GM18498 (cell line): ENCODE results near the gene WDFY1.
"Not testable (repeated sequence)": the region's sequence is repeated elsewhere in the genome, so short reads cannot be mapped to it uniquely, and the experiment has no call there.

Experiments used
- ATAC-seq: cut with Tn5 transposase; IDR thresholded peaks from one replicate; pipeline ENCODE4 v1.9.1; 2021; ENCODE audit warnings: mild to moderate bottlenecking, moderate library complexity; ENCODE audit not compliant: unreplicated experiment

Gene WDFY1

DNA sequence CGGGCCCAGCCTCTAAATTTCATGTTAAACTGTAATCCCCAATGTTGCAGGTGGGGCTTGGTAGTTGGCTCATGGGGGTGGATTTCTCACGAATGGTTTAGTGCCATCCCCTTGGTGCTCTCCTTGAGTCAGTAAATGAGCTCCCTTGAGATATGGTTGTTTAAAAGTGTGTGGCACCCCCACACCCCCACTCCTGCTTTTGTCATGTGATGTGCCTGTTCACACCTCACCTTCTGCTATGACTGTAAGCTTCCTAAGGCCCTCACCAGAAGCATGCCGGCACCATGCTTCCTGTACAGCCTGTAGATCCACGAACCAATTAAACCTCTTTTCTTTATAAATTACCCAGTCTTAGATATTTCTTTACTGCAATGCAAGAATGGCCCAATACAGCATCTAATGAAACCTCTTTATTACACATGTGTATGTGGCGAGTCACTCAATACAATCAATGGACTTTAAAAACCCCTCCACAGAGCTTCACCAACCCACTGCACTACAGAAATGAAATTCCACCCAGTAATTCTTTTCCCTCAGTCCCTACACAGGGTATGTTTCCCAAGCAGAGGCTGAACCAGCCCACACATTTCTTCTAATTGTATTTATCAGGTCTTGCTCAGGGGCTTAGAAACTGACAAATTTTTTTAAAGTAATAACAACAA is 47.3 kb downstream of the WDFY1 start:
- ATAC-seq: no peak

DNA sequence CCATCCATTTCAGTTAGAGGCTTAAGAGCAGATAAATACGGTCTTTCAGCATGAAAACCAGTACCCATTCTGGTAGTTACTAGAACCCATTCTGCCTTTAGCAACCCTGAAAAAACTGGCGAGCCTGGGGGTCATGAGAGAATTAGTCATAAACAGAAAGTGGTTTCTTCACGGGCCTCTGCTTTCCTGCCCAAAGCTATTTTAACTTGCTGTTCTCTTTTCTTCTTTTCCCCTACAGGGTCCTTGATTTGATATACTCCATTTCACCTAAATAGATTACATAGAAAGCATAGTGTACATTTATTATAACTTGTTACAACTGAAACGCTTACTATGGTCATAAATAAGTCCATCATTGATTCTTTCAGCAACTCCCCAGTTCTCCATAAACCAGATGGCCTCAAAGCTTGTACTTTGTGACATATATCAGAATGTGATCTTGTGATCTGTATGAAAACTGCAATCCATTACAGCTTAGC is 48.3 kb downstream of the WDFY1 start:
- ATAC-seq: peak; percentile 73

DNA sequence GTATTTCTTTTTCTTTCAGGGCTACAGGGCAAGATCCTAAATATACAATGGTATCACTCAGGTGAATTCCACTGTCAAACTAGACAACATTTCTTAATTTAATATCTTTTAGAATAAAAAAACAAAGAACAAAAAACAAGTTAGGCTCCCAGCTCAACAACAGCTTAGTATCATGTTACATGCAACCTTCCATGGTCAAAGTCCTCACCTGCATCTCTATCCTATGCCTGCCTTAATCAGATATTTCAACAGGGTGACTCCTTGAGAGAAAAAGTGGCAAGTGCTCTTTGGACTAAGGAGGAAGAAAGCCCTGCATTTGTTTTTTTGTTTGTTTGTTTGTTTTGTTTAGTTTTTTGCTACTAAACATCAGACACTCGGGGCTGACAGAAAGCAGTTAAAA is 50.2 kb downstream of the WDFY1 start:
- no peak for ATAC-seq

DNA sequence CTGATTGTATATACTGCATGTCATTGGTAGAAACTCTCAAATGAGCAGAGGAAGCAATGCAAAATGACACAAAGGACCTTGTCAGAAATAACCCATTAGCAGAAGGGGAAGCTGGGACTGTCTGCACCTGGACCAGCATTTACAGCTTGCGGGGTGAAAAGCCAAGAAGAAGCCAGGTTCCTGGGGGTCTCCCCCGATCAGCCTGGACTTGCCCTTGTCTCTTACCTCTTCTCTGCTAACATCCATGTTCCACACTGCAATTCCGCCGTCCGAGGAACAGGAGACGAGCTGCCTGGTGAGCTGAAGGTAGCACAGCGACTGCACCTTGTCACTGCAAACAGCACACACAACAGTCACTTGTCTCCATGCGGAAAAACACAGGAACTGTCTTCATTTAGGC is 51.1 kb downstream of the WDFY1 start:
- no peak for ATAC-seq

DNA sequence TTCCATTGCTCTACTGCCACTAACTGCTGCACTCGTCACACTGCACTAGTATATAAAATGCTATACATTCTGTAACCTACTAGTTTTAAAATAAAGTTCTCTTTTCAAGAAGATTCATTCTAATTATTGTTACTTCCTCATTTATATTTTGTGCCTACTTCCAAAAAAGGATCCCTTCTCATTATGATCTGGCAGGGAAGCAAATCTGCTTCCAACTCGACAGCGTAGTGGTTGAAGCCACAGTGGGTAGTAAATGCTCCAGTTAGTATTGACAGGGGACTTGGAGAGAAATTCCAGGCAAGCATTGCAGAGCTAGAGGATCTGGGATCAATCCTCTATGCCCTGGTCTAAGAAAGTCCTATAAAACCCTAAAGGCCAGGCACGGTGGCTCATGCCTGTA is 54.4 kb downstream of the WDFY1 start:
- no peak for ATAC-seq

DNA sequence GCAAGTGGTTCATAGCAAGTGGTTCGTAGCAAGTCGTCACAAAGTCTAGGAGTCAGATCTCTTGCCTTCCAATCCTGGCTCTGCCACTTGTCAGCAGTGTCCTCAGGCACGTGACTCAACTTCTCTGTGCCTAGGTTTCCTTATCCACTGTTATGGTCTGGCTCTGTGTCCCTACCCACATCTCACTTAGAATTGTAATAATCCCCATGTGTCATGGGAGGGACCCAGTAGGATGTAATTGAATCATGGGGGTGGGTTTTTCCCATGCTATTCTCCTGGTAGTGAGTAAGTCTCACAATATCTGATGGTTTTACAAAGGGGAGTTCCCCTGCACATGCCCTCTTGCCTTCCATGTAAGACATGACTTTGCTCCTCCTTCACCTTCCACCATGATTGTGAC is 55.9 kb downstream of the WDFY1 start:
- no peak for ATAC-seq

DNA sequence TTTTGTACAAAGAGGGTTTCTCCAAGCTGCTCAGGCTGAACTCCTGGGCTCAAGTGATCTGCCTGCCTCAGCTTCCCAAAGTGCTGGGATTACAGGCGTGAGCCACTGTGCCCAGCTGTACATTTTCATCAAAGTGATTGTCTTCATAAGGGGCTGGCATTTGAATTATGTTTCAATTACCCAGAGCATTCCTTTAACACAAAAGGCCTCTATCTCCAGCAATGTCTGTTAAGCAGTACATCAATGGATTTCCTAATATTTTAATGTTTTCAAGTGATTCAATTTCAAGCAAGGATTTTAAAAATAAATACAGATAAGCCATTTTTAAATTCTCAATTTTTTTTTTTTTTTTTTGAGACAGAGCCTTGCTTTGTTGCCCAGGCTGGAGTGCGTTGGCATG is 56.9 kb downstream of the WDFY1 start:
- no peak for ATAC-seq

DNA sequence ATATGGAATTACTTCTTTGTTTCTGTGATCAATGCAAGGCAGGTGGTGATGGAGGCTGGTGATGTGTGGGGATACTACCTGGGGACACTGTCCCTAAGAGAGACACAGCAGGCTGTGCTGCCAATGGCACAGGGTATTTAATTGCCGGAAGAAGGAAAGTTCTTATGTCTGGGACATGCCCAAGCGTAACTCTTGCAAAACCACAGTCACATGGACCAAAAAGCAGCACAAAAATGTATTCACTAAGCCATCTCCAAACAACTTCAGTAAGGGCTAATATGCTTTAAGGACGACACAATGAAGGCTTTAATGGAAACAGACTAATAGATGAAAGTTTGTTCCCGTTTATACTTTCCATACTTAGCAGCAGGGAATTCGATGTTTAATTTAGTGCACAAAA is 58.0 kb downstream of the WDFY1 start:
- ATAC-seq: no peak

DNA sequence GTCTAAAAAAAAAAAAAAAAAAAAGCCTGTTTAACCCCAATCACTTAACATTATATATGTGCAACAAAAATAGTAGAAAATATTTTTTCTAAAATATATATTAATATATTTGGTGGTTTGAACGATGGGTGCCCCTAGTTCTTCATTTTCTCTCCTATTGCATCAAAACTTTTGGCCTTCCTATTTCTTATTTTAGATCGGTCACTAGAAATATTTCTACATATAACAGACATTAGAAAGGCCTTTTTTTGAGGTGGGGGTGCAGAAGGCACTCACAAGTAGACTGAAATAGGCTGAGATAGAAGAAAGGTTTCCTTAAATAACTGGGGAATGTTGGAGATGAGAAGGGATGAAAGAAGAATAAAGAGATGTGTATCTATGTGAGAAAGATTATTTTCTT is 58.4 kb downstream of the WDFY1 start:
- no peak for ATAC-seq

DNA sequence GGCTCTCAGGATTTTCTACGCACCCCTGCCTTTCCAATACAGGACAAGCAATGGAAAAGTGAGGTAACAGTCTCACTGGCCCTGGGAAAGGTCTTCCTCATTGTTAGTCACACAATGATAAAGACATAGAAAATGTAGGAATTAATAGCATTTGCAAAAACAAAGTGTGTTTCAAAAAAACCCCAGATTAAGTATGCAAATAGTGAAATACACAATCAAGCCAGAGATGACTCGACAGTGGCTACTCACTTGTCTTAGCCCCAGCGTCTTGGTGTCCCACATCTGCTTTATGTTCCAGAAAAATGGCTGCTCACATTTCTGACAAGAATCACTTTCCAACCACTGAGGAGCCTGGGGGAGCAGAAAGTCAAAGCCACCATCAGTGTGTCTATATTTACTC is 60.7 kb downstream of the WDFY1 start:
- peak; percentile 90 for ATAC-seq

DNA sequence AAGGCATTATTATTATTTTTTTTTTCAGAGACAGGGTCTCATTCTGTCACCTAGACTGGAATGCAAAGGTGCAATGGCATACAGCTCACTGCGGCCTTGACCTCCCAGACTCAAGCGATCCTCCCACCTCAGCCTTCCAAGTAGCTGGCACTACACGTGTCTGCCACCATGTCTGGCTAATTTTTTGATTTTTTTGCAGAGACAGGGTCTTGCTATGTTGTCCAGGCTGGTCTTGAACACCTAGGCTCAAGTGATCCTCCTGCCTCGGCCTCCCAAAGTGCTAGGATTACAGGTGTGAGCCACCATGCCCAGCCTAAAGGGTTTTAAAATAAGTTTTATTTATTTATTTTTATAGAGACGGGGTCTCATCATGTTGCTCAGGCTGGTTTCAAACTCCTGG is 62.4 kb downstream of the WDFY1 start:
- ATAC-seq: no peak

DNA sequence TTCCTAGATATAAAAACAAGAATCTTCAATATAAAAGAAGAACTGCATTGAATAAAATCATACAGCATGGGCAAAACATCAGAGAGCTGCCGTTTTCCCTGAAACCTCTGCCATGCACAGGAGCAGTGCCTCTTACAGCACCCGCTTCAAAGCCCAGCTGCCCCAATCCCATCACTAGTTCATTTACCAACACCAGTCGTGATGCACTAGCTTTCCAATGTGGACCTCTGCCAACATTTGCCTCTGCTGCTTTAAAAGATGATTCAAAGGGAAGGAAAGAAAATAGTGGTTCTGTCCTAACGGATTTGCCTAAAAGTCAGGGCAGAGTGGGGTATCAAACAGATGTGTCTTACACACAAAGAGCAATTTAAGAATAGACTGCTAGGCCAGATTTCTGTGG is 64.3 kb downstream of the WDFY1 start:
- ATAC-seq: no peak

DNA sequence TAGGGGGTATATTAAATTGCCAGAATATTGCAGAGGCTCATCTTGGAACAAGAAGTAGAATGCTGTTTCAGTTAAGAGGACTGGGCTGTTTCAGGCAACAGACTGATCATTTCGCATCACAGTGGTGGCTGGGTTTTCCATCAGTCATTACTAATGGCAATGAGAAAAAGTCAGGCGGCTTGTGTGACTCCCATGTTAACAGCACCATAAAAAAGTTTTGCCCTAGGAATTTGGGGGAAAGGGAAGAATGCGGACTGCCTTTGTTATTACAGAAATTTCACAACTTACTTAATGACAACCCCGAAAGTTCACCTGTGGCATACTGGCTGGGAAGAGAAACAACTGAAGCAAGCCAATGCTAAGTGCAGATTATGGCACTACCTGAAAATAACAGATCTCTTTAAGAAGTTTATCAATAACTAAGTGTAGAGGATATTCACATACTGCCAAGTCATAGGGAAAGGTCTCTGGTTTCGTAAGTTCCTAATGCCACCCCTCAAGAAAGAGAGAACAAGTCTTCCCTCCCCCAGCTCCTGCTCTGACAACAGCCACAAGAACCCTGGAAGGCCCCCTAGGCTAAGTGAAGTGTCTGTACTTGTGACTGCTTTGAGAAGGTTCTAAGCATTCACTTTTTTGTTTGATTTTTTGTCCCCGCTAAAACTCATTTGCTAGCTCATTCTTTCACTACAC is 67.3 kb downstream of the WDFY1 start:
- ATAC-seq: peak; percentile 67

DNA sequence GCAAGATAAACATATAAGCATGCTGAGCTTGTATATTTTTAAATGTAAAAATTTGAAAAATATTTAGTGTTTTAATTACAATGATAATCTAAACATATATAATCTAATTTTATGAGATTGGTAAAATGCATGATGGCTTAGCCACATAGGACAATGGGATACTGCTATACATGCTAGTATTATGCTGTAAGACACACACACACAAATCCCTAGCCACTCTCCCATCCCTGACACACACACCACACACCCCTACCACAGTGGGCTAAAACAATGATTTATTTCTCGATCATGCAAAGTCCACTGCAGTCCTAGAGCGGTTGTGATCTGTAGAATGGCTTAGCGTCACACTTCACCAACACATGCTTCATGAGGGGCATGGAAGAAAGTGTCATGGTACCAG is 71.5 kb downstream of the WDFY1 start:
- no peak for ATAC-seq

DNA sequence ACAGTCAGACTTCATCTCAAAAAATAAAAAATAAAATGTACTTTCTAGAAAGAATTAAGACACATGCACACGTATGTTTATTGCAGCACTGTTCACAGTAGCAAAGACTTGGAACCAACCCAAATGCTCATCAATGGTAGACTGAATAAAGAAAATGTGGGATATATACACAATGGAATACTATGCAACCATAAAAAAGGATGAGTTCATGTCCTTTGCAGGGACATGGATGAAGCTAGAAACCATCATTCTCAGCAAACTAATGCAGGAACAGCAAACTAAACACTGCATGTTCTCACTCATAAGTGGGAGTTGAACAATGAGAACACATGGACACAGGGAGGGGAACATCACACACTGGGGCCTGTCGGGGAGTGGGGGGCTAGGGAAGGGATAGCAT is 72.4 kb downstream of the WDFY1 start:
- ATAC-seq: not testable (repeated sequence)

DNA sequence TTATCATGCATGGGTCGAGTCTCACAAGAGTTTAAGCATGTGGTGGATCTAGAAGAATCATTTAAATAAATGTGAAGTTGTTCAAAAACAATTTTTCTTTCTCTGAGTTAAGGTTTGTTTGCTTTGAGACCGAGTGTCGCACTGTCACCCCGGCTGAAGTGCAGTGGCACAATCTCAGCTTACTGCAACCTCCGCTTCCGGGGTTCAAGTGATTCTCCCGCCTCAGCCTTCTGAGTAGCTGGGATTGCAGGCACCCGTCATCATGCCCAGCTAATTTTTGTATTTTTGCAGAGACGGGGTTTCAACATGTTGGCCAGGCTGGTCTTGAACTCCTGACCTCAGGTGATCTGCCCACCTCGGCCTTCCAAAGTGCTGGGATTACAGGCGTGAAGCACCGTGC is 73.5 kb downstream of the WDFY1 start:
- not testable (repeated sequence) for ATAC-seq

DNA sequence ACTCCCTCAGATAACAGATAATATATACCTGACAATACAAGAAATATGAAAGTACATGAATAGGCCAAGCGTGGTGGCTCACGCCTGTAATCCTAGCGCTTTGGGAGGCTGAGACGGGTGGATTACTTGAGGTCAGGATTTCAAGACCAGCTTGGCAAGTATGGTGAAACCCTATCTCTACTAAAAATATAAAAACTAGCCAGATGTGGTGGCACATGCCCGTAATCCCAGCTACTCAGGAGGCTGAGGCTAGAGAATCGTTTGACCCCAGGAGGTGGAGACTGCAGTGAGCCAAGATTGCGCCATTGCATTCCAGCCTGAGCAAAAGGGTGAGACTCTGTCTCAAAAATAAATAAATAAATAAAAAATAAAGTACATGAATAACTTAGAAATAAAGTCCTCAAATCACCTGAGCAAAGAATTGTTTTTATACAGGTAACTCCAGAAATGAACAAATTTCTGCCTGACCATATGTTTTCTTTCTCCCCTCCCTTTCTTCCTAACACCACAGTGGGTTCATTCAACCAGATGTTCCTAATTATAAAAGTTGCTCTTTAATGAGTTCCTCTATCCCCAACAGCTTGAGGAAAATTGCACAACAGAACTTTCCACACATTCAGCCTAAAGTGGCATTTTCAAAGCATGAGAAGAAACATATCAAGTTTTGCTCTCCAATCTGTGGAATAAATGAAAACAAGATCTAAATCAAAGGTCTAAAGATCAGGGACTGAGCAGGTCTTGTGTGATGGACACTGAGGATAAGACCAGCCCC is 74.1 kb downstream of the WDFY1 start:
- no peak for ATAC-seq

DNA sequence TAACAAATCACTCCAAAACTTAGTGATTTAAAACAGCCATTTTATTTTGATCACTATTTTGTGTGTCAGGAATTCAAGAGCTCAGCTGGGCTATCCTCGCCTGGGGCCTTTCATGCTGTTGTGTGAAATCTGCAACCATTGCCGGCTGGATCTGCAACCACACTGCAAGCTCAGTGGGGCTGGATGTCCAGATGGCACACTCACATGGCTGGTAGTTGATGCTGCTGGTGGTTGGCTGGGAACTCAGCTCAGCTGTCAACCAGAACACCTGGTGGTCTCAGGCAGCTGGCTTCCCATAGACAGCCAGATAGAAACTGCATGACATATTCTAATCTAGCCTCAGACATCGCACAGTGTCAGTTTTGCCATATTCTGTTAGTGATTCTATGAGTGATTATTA is 77.1 kb downstream of the WDFY1 start:
- peak; percentile 71 for ATAC-seq

DNA sequence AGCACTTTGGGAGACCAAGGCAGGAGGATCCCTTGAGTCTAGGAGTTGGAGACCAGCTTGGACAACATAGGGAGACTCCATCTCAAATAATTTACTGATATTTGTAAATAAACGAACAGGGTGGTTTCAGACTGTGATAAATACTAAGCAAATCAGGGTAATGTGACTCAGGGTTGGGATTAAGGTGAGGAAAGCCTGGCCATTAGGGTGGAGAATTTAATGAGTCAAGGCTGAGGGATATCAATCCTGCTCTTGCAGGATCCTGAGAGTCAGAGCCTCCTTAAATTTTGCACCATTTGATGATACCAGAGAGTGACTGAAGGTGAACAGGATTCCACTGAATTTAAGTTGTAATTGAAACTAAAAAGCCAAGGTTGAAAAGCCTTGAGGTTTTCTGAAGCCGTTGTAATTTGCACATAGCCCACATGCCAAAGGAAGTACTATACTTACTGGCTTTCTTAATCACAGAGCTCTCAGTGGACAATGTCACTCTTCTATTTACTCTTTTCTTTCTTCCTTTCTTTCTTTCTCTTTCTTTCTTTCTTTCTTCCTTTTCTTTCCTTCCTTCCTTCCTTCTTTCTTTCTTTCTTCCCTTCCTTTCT is 79.1 kb downstream of the WDFY1 start:
- ATAC-seq: peak; percentile 45

DNA sequence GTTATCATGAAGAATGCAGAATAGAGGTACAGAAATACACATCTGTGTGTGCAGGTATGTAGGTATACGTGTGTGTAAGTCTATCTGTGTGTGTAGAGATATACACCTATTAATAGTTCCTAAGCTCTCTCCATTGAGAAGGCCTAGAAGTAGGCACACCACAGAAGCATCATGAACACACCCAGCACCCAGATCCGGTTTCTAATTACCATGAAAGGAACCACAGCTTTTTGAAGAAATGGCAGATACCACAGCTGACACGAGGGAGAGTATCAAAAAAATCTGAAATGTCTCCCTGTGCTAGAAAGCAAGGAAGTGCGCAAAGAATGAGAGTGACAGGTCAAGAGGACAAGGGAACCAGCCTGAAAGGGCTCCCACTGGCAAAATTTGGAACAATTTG is 80.0 kb downstream of the WDFY1 start:
- ATAC-seq: no peak

DNA sequence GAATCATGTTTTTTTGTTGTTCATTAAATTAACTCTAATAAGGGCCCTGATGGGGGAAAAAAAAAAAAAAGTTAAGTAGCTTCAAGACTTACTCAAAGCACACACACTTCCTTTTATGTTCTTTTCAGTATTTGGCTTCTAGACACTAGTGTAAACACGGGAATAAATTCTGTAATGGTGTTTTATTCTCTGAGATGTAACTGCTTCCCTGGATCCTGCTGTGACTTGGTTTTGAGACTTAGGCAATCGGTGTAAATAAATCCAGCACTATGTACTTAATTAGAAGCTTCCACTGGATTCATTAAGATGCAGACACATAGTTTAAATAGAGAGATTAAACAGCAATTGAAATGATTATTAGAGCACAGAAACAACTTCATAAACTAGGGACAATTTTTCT is 81.6 kb downstream of the WDFY1 start:
- ATAC-seq: no peak
